KOPT-K1 (cell line): ENCODE results near the gene PPM1J.
A peak's percentile ranks its signal among the peaks of the same experiment; 100 is the strongest.

ENCODE experiments used
- H3K27ac ChIP-seq: fragments of 200-600 bp; sonication (generic); 2 replicates; pipeline ENCODE4 v1.5.1; 2016; ENCODE audit warnings: antibody characterized with exemption, mild to moderate bottlenecking, low read depth, low read length; ENCODE audit not compliant: poor library complexity, severe bottlenecking
- H3K36me3 ChIP-seq: fragments of 200-600 bp; sonication (generic); 2 replicates; pipeline ENCODE4 v1.5.1; 2017; ENCODE audit warnings: antibody characterized with exemption, mild to moderate bottlenecking, low read length, moderate library complexity; ENCODE audit not compliant: insufficient read depth
- H3K9me3 ChIP-seq: fragments of 200-600 bp; sonication (generic); 2 replicates; pipeline ENCODE4 v1.5.1; 2017; ENCODE audit warnings: antibody characterized with exemption, low read length, mild to moderate bottlenecking; ENCODE audit not compliant: insufficient read depth, poor library complexity, severe bottlenecking

PPM1J gene

DNA sequence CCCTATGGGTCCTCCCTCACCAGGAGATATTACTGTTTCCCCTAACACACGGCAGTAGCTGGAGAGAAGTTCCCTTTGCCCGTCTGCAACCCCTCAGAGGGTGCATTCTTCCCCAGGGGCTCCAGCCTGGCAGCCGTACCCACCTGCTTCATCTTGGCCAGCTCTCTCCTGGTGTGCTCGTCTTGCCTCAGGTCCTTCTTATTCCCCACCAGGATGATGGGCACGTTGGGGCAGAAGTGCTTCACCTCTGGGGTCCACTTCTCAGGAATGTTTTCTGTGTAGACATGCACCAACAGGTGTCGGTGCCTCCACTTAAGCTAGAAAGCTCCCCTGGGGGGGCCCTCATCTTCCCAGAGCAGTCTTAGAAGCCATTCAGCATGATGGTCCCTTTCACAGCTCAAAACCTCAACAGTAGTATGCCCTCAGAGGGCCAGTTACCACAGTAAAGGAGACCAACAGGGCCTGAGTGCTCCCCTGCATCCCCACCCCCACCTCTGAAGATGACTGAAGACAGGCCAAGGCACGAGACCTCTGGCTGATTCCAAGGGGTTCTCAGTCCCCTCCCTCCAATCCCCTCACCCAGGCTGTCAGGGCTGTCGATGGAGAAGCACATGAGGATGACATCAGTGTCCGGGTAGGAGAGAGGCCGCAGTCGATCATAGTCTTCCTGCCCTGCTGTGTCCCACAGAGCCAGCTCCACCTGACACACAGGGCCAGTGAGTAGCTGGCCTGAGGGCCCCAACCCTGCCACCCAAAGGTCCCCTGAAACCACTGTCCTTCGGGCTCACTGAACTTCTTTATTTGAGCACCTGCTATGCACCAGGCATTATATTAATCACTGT, 12.5 kb downstream of the PPM1J start:
- no peaks in the 10 kb centered on the region for H3K9me3 ChIP-seq
- peaks cover 48% of the 10 kb centered on the region for H3K36me3 ChIP-seq
- no peak overlapping the region for H3K27ac ChIP-seq

DNA sequence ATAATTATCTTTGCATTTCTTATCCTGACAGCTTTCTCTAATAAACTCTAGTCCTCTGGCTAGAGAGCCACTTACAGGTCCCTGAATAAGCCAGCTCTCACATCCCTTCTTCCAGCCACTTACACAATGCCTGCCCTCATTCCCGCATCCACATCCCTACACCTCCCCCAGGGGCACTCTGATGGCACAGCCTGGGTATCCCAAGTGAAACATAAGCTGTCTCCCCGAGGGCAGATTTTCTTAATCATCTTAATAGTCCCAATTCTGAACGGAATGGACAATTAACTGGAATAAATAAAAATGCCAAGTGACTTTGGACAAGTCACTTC, 13.1 kb downstream of the PPM1J start:
- H3K36me3 ChIP-seq = peaks cover 54% of the 10 kb centered on the region
- H3K27ac ChIP-seq = no peak overlapping the region

DNA sequence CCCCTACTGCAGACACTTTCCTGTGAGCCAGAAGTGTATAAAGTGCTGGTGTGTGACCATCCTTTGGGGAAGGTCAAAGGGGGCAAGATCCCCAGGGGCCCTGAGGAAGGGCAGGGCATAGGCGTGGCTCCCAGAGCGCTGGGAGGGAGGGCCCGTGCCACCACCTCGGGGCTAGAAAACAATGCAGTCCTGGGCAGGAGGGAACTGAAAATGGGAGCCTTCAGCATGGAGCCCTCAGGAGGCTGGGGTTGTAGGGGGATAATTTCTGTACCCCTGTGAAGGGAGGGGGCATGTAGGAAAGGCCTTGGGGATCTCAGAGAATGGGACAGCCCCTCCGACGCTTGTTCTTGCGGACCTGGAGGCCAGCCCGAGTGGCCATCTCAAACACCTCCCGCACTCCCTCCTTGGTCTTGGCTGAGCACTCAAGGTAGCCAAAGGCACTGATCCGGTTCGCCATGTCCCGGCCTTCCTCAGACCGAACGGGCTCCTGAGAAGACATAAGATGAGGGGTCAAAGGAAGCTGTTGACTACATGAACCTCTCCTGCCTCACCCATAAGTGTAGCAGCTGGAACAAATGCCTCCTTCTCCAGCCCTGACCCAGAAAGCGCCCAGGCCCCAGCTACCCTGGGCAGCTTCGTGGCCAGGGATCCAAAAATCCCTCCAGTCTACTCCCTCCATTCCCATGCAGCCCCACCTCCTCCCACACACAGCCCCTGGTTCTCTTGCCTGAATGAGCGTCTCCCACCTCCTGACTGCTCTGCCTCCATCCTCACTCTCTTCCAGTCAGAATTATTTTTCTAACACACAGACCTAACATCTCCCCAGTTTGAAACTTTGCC, 13.7 kb downstream of the PPM1J start:
- peaks cover 60% of the 10 kb centered on the region for H3K36me3 ChIP-seq
- no peaks in the 10 kb centered on the region for H3K9me3 ChIP-seq
- peak overlapping the region; percentile 17 for H3K27ac ChIP-seq

More for the DNA sequence above, 13.1 kb downstream of the PPM1J start:
- H3K9me3 ChIP-seq = no peaks in the 10 kb centered on the region

DNA sequence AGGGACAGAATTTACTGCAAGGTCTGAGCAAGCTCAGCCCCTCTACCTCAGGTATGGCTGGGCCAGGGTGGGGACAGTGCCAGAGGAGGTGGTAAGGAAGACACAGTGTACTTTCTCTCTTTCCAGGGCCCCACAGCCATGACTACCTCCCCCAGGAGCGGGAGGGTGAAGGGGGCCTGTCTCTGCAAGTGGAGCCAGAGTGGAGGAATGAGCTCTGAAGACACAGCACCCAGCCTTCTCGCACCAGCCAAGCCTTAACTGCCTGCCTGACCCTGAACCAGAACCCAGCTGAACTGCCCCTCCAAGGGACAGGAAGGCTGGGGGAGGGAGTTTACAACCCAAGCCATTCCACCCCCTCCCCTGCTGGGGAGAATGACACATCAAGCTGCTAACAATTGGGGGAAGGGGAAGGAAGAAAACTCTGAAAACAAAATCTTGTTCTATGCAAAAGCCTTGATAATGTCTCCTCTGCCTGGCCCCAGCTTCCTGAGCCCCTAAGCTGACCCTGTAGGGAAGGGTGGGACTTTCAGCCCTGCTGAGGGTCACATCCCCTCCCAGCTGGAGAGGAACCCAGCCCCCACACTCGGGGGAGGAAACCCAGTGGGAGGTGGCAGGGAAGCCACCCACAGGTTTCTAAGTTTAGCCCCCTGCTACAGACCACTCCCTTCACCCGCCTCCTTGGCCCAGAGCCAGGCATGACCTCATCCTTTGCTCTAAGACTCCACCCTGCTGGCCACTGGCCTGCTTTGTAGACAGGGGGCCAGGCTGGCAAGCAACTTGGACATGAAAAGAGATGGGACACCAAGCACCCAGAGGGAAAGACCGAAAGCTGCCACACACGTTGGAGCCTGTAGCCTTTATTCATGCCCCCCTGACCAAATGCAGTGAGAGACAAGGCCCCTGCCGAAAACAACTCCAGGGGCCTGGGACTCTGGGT, 14.6 kb downstream of the PPM1J start:
- no peaks in the 10 kb centered on the region for H3K9me3 ChIP-seq
- H3K27ac ChIP-seq = peak overlapping the region; percentile 17
- peaks cover 69% of the 10 kb centered on the region for H3K36me3 ChIP-seq

DNA sequence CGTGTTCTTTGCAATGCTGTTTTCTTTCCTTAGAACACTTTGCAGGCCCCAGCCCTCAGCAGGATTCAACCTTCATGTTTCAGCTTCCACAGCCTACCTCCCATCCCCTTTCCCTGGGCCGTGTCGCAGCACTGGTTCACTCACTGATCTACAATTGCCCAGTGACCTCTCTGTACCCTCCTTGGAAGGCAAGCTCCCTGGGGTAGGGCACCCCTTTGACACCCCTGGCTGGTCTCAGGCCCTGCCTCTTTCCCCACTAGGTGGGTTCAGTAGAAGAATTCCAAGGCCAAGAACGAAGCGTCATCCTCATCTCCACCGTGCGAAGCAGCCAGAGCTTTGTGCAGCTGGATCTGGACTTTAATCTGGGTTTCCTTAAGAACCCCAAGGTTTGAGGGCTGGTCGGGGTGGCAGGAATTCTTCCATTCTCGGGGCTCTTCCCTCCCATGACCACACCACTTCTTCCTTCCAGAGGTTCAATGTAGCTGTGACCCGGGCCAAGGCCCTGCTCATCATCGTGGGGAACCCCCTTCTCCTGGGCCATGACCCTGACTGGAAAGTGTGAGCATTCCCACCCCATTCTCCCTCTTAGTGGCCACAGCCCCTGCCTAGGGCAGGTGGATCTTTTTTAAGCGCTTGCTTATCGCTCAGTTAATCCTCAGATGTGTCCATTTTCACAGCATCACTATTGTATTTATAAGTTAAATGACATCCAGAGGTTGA, 15.5 kb downstream of the PPM1J start:
- Histone ChIP-seq H3K36me3 (peaks cover 79% of the 10 kb centered on the region), H3K27ac (no peak overlapping the region), H3K9me3 (no peaks in the 10 kb centered on the region)

DNA sequence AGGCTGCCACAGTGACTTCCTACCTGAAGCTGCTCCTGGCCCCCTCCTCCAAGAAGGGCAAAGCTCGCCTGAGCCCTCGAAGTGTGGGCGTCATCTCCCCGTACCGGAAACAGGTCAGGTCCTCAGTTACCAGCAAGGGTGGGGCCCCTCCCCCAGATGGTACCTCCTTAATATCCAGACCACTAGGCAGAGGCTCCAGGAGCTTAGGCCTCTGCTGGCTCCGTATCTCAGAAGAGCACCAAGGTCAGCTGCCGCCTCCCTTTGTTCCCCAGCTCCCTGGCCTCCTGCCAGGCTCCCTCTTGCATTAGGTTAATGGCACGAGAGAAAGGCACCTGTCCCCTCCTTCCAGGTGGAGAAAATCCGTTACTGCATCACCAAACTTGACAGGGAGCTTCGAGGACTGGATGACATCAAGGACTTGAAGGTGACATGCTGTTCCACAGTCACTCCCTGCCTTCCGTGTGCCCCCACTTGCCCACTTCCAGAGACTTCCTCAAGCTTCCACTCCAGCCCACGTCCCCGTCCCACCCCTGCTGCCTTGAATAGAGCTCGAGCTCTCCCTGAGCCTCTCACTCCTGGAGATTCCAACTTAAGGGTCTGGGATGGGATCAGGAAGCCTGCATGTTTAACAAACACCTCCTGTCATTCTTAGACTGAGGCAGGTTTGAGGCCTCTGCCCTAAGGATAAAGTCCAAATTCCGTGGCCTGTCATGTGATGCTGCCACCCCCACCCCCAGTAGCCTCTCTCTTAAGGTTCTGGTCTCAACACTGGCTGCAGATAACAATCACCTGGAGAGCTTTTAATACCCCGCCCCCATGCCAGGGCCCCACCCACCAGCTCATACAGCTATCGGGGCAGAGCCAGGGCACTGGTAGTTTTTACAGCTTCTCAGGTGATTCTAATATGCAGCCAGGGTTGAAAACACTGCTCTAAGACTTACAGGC, 16.5 kb downstream of the PPM1J start:
- H3K27ac ChIP-seq = no peak overlapping the region
- H3K36me3 ChIP-seq = peaks cover 88% of the 10 kb centered on the region
- H3K9me3 ChIP-seq = no peaks in the 10 kb centered on the region

DNA sequence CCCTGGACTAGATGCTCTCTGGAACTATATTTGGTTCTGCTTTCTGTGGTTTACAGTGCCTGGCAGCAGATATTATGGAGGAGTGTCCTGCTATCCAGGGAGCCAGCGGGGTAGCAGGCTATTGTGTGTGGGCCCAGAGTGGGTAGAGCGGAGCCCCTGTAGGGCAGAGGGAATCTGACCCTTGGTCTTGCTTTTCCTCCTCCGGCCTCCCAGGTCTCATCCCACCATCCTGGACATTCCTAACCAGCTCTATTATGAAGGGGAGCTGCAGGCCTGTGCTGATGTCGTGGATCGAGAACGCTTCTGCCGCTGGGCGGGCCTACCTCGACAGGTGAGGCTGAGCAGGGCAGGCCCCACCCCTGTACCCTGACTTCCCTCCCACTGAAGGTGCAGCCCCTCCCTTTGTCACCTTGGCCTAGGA, 17.3 kb downstream of the PPM1J start:
- Histone ChIP-seq H3K27ac (no peak overlapping the region), H3K36me3 (peaks cover 97% of the 10 kb centered on the region), H3K9me3 (no peaks in the 10 kb centered on the region)

DNA sequence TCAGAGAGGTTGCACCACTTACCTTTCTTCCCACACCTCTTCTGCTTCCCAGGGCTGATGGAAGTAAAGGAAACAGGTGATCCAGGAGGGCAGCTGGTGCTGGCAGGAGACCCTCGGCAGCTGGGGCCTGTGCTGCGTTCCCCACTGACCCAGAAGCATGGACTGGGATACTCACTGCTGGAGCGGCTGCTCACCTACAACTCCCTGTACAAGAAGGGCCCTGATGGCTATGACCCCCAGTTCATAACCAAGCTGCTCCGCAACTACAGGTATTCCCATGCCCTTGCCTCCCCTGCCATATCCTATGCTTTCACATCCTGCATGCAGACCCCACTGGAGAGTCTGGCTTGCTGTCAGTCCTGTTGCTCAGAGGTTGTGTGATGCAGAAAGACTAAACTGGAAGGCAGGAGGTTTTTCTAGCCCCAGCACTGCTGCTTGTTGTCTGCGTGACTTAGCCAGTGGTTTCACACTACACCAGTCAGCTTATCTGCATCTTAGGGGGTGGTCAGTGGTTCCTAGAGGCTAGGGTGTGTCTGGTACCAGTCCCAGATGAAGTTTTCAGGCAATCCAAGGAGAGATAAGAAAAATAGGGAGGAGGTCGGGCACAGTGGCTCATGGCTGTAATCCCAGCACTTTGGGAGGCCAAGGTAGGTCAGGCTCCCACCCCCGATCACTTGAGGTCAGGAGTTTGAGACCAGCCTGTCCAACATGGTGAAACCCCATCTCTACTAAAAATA, 18.4 kb downstream of the PPM1J start:
- Histone ChIP-seq H3K9me3 (no peaks in the 10 kb centered on the region), H3K27ac (no peak overlapping the region), H3K36me3 (peaks cover 100% of the 10 kb centered on the region)

DNA sequence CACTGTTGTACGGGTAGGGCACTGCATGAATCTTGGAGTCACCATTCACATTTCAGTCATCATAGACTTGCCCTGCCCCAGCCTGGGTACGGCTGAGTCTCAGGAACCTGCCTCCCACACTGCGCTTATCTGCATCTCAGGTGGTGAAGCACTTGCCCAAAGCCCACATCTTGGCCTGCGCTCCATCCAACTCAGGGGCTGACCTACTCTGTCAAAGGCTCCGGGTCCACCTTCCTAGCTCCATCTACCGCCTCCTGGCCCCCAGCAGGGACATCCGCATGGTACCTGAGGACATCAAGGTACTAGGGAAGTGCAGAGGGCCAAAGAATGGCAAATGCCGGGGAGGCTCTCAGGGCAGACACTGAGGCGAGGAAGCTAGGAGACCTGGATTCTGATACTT, 19.9 kb downstream of the PPM1J start:
- no peaks in the 10 kb centered on the region for H3K9me3 ChIP-seq
- H3K36me3 ChIP-seq = peaks cover 100% of the 10 kb centered on the region
- no peak overlapping the region for H3K27ac ChIP-seq

DNA sequence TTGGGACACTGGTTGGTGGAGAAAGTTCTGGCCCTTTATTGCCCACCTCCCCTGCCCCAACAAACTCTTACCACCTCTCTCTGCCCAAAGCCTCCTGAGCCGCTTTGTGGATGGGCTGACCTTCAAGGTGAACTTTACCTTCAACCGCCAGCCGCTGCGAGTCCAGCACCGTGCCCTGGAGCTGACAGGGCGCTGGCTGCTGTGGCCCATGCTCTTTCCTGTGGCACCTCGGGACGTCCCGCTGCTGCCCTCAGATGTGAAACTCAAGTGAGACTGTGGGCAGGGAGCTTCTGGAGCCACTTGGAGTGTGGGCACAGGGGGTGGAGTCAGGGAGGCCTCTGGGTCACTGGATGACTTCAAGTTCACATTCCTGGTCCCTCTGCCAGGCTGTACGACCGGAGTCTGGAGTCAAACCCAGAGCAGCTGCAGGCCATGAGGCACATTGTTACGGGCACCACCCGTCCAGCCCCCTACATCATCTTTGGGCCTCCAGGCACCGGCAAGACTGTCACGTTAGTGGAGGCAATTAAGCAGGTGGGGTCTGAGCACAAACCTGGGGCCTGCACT, 20.7 kb downstream of the PPM1J start:
- peaks cover 100% of the 10 kb centered on the region for H3K36me3 ChIP-seq
- no peak overlapping the region for H3K27ac ChIP-seq
- no peaks in the 10 kb centered on the region for H3K9me3 ChIP-seq

DNA sequence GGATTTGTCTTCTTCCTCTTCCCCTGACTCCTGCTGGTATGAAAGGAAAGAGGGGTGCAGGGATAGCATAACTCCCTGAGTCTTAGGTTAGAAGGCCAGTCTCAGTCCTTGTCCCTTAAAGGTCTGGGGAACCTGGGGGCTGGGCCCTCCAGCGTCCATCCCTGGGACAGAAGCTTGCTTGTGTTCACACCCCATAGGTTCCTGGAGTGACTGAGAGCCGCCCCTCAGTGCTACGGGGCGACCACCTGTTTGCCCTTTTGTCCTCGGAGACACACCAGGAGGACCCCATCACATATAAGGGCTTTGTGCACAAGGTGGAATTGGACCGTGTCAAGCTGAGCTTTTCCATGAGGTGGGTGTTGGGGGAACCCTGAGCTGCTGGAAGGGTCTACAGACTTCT, 21.3 kb downstream of the PPM1J start:
- Histone ChIP-seq H3K27ac (no peak overlapping the region), H3K9me3 (no peaks in the 10 kb centered on the region), H3K36me3 (peaks cover 100% of the 10 kb centered on the region)

DNA sequence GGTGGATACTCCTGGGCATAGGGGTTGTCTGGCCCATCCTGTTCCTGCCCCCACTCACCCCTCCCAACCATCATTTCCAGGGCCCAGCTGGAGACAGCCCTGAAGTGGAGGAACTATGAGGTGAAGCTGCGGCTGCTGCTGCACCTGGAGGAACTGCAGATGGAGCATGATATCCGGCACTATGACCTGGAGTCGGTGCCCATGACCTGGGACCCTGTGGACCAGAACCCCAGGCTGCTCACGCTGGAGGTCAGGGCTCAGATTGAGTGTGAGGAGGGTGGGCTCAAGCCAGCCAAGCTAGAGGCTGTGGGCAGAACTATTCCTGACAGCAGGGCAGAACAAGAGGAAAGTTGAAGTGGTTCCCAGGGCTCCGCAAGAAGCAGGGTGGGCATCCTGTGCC, 22.5 kb downstream of the PPM1J start:
- H3K36me3 ChIP-seq = peaks cover 100% of the 10 kb centered on the region
- H3K27ac ChIP-seq = no peak overlapping the region
- H3K9me3 ChIP-seq = no peaks in the 10 kb centered on the region

DNA sequence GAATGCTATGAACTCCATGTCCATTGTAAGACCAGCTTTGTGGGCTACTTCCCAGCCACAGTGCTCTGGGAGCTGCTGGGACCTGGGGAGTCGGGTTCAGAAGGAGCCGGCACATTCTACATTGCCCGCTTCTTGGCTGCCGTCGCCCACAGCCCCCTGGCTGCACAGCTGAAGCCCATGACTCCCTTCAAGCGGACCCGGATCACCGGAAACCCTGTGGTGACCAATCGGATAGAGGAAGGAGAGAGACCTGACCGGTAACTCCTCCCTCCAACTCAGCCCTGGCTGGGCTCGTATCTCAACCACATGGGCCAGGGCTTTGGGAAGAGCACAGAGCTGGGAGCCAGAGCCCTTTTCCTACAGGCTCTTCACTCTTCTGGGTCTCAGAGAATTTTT, 25.3 kb downstream of the PPM1J start:
- Histone ChIP-seq H3K36me3 (peaks cover 87% of the 10 kb centered on the region), H3K27ac (no peak overlapping the region), H3K9me3 (no peaks in the 10 kb centered on the region)
